NCI-H1930 (cell line): ENCODE results near the gene CCDC167.

Source experiments
- DNase-seq, 2 experiments: peaks; one replicate each; lab custom pipeline; 2025; lab: John Stamatoyannopoulos, UW

CCDC167 gene

GRCh38 chr6:37499433-37500293, at the start of gene CCDC167:
Gene CCDC167, minus strand, starts transcription at chr6:37499893. Its CDS starts 30 bp downstream, at chr6:37499863.
- peak; percentile 98 for DNase-seq

- no peak for DNase-seq
Measured at GRCh38 chr6:37549154-37549553, 49.5 kb upstream of the CCDC167 start.

DNA sequence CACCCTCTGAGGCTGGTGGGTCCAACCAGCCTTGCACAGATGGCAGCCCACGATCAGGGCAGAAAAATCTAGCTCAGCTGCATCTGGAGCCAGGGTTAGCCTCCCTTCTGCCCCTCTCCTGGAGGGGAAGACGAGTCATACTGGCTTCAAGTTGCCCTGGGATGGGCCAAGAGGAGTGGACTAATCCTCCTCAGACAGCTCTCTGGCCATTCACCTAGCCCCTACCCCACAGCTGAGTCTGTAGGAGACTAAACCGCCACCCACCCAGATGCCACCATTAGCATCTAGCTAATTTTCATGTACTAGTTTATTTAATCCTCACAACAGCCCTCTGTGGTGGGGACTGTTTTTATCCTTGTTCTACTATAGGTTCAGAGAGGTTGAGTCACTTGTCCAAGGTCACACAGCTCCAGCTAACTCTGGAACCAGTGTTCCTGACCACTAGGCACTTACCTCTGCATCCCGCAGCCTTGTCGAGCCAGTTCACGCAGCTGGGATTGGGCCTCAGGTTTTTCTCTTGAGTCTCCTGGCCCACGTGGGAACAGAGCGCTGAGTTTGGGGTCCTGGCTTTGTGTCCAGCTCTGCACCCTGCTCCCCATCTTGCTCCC, 48.5 kb upstream of the CCDC167 start:
- DNase-seq = no peak

- no peak for DNase-seq
Measured at GRCh38 chr6:37547564-37548061, 47.9 kb upstream of the CCDC167 start.

DNA sequence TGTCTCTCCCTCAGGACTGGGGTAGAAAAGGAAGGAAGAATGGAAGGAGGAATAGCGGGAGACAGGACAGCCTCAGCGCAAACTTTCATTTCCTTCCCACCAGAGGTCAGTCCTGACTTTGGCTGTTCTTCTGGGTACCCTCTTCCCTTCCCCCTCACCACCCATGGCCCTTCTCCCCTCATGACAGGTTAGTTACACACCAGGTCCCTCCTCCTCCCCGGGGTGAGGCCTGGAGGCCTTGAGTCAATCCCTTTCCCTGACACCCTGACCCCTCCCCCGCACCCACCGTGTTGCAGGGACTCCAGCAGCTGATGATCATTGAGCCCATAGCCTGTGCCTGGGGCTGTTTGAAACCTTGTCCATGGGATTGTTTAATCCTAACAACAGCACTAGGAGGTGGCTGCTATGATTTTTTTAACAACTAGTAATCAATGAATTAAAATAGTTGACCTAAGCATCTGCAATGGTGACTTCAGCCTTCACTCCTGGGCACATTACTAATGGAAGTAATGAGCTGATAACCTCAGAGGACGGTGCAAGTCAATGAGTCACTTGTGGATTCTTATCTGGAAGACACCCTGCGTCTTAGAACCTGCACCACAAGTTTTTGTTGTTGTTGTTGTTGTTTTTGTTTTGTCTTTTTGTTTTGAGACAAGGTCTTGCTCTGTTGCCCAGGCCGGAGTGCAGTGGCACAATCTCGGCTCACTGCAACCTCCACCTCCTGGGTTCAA, 46.6 kb upstream of the CCDC167 start:
- DNase-seq = no peak

DNA sequence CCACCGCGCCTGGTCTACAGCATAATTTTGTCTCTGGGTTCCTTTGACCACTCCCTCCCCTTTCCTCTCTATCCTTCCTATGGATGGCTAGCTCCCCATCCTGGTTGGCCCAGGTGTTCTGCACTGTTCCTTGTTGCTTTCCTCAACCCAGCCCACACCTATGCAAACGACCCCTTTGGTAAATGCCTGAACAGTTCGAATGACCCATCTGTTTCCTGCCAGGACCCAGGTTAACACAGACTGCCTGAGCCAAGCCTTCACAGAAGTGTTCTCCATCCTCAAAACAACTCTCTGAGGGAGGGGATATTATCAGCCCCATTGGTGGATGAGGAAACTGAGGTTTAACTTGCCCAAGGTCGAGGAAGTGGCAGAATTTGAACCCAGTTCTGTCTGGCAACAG, 44.8 kb upstream of the CCDC167 start:
- DNase-seq = no peak

GRCh38 chr6:37543361-37543760, 43.7 kb upstream of the CCDC167 start:
- DNase-seq = no peak

GRCh38 chr6:37541346-37541745, 41.7 kb upstream of the CCDC167 start:
- DNase-seq = no peak

DNA sequence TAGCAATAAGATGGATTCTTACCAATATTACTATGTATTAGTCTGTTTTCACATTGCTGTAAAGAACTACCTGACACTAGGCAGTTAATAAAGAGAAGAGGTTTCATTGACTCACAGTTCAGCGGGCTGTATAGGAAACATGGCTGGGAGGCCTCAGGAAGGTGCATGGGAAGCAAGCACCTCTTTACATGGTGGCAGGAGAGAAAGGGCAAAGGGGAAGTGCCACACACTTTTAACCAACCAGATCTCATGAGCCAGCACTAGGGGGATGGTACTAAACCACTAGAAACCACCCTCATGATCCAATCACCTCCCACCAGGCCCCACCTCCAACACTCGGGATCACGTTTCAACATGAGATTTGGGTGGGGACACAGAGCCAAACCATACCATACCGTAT, 40.7 kb upstream of the CCDC167 start:
- no peak for DNase-seq

GRCh38 chr6:37540029-37540352, 40.3 kb upstream of the CCDC167 start:
- no peak for DNase-seq

DNA sequence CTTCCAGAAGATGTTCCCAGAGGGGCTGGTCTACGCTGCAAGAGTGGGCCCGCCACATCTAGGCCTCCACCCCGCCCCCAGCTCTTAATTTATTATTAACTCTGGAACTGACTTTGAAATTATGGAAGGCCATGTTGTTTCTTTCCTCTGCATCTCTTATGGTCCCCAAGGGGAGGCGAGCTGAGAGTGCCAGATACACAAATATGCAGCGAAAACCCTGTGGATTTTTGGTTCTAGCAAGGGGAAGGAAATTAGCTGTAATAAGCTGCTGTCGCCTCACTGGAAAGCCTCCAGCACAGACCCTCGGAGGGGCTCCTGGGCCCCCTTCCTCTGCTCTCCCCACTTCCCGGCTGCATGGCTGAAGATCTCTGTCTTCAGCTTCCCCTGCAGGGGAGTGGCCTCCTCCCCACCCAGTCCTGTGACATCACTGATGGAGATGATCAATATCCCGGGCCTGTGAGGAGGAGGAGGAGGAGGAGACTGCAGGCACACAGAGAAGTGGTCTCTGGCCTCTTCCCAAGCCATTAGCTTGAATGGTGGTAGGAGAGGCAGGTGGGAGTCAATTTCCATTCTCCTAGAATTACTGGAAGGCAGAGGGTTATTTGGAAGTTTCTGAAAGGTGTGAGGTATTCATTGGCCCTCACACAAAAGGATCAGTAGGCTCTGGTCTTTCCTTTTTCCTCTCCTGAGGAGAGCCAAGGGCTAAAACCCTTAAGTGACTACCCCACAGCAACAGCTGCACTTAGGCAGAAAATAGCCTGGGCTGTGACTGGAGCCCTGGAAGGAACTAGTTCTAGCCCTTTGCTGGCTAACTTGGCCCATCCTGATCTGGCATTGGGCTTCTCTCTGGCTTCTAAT, 39.7 kb upstream of the CCDC167 start:
- DNase-seq = no peak

DNA sequence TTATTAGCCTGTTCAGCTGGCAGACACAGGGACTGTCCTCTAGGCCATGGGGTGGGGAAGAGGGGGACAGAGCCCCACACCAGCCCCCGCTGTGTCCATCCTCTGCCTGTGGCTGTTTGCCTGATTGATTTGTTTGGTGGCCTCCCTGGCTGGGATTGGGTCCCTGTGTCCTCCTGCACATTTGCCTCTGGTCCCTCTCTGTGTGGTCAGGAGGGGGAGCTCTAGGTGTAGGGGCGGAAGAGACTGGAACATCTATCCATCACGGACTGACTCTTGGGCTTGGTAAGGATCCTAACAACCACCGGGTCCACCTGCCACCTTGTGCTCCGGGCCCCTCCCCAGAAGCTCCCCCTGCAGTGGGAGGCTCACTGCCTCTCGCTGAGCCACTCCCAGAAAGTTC, 38.4 kb upstream of the CCDC167 start:
- DNase-seq = no peak

DNA sequence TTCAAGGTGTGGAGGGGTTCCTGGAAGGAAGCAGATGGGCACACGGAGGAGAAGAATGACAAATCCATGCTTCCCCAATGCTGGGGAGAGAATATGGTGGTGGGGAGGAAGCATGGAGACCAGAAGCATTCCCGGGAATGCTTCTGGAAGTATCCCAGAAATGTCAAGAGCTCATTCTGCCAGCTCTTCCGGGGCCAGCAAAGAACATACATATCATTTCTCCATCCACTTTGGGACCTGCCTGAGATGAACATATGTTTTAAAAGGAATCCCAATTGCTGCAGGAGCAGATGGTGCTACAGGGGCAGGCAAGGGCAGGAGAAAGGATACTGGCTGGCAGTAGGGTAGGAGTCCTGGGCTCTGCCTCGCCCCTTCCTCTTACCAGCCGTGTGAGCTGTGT, 37.9 kb upstream of the CCDC167 start:
- no peak for DNase-seq

DNA sequence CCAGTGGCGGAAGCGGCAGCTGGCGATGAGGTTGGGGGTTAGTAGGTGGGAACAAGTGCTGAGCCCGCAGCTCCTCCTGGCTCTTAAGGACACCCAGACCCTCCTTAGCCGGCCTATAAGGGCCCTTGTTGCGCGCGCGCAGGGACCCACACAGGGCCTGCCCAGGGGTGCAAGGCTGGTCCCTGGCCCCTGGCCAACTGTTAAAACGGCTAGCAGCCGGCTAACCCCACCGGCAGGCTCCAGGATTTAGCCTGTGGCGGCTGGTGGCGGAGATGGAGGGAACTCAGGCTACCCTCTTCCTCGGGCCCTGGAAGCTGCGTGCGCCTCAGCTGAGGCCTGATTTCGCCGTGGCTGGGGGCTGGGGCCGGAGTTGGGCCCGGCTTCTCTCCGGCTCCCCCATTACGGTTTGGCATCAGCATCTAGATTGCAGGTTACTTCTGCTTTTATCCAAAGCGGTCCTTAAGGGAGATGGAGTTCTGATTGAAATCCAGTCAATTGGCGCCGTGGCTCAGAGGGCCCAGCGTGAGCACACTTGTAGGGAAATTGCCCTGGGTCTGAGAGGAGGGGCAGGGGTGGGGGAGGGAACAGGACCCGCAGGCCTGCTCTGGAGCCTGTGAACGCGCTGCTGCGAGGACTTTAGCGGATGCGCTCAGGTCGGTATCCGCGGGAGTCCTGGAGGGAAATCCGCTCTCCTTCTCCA, 36.9 kb upstream of the CCDC167 start:
- no peak for DNase-seq

DNA sequence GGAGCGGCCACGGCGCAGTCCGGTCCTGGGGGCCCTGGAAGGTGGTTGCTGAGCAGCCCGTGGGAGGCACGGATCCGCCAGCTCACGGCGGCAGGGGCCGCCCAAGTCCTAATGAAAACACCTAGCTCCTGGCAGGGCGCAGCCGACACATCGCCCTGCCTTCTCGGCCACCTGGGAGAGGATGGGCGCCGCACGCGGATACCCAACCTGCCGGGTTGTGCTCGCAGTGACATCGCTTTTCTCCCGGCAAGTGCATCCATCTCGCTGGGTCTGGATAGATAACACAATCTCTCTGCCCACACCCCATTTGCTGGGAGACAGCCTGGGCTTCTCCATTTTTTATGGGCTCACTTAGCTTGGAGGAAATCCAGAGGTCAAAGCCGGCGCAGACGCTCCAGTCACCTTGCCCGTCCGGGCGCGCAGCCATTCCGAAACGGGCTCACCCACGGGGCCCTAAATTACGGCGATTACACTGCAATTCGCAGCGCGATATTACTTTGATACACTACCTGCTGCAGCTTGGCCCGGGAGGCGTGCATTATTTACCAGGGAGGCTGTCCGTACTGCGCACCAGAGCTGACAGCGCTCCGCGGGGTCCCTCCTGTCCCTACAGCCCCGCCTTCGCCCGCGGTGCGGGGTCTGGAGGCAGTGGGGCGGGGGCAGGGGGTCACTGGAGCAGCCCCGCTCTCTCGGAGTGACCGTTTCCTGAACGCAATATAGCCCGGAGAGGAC, 36.2 kb upstream of the CCDC167 start:
- no peak for DNase-seq

GRCh38 chr6:37535428-37535758, 35.7 kb upstream of the CCDC167 start:
- no peak for DNase-seq

- no peak for DNase-seq
Measured at GRCh38 chr6:37534893-37535292, 35.2 kb upstream of the CCDC167 start.

DNA sequence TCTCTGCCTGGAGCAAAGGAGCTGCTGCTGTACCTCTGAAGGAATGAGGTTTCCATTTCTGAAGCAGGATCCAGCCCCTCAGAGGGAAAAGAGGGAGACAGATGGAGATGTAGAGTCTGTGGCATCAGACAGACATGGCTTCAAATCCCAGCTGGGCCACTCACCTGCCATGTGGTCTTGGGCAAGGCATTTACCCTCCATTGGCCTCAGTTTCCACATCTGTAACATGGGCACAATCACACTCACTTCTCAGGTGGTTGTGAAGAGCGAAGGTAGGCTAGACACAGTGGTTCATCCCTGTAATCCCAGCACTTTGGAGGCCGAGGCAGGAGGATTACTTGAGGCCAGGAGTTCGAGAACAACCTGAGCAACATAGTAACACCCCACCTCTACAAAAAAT, 32.4 kb upstream of the CCDC167 start:
- no peak for DNase-seq

DNA sequence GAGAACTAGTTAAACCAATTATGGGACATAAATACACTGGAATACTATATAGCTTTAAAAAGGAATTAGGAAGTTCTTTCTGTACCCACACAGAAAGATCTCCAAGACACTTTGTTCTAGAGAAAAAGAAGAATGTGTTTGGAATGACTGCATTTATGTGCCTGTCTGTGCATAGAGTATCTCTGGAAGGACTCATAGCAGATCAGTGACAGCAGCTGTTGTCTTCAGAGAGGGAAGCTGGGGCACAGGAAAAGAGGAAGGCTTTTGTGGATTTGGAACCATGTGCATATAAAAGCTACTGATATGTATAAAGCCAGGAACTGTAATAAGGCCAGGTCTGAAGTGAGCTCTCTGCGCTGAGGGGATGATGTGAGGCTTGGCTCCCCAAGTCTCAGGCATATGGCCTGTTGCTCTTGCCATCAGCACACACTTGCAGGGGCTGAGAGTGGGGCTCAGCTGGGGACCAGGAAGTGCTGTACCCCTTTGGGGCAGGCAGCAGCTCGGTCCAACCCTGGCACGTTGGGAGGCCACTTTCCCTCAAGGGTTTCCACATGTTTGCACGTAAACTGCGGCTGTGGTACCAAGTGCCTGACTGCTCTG, 31.8 kb upstream of the CCDC167 start:
- no peak for DNase-seq

DNA sequence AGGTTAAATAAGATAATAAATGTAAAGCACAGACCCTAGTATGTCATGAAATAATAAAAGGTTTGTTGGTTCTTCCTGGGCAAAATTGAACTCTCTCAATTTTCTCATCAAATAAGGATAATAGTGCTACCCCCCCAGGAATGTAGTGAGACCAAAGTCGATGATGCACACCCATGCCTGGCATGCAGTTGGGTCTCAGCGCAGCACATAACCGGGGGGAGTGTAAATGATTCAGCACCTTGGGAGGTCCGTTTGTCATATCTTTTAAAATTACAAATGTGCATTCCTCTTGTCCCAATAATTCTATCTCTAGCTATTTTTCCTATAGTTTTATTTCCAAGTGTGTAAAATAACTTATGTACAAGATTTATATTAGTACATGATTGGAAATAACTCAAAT, 31.3 kb upstream of the CCDC167 start:
- DNase-seq = no peak
